DOHH2 (cell line): ENCODE results near the gene GLYATL1B.

Experiments used
- CTCF ChIP-seq: fragments of 200-600 bp; sonication (generic); IDR thresholded peaks from one replicate; pipeline ENCODE4 v1.5.1; 2014; ENCODE audit warnings: antibody characterized with exemption, mild to moderate bottlenecking, low read depth, low read length; ENCODE audit not compliant: poor library complexity, severe bottlenecking
- EZH2phosphoT487 ChIP-seq: fragments of 200-600 bp; sonication (generic); IDR thresholded peaks from 2 replicates; pipeline ENCODE4 v1.6.1; 2017; ENCODE audit warnings: borderline replicate concordance, mild to moderate bottlenecking, antibody characterized with exemption, low read length, moderate library complexity, mixed read lengths

GRCh38 chr11:59062602-59063529, 23.2 kb upstream of the GLYATL1B start:
- TF ChIP-seq CTCF = no peak
- TF ChIP-seq EZH2phosphoT487 = no peak
